Endothelial cell of umbilical vein (primary cell): ENCODE results near the gene HIGD1C.
"Not testable (repeated sequence)": the region's sequence is repeated elsewhere in the genome, so short reads cannot be mapped to it uniquely, and the experiment has no call there.

Source experiments
- GATA2 ChIP-seq: IDR thresholded peaks from 2 replicates; pipeline ENCODE4 v1.7.0; 2011; ENCODE audit warnings: low read depth, mild to moderate bottlenecking, moderate library complexity, mixed read lengths, low read length; ENCODE audit not compliant: insufficient read length, insufficient read depth
- POLR2A ChIP-seq: IDR thresholded peaks from 2 replicates; pipeline ENCODE4 v1.6.1; 2012; ENCODE audit warnings: low read depth, mild to moderate bottlenecking, control low read depth, low read length
- TF ChIP-seq, protein P1 (sequence below), 2 donors: IDR thresholded peaks; 1 replicate in 1 of 2; 2 replicates in 1 of 2; pipeline ENCODE4 v1.5.1; 2011; ENCODE audit warnings: low read length in 2 of 2, mild to moderate bottlenecking in 2 of 2, moderate library complexity in 2 of 2, control low read depth in 1 of 2, inconsistent platforms in 1 of 2, low read depth in 1 of 2; ENCODE audit not compliant: insufficient read depth in 1 of 2; ENCODE audit errors: extremely low read depth in 1 of 2

DNA sequence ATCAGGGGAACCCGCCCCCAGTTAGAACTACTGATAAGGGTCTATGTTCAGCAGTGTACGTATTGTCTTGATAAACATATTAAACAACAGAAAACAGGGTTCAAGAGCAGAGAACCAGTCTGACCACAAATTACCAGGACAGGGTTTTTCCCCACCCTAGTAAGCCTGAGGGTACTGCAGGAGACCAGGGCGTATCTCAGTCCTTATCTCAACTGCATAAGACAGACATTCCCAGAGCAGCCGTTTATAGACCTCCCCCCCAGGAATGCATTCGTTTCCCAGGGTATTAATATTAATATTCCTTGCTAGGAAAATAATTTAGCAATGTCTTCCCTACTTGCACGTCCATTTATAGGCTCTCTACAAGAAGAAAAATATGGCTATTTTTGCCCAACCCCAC is 40.0 kb upstream of the HIGD1C start:
- TF ChIP-seq, protein P1, sequence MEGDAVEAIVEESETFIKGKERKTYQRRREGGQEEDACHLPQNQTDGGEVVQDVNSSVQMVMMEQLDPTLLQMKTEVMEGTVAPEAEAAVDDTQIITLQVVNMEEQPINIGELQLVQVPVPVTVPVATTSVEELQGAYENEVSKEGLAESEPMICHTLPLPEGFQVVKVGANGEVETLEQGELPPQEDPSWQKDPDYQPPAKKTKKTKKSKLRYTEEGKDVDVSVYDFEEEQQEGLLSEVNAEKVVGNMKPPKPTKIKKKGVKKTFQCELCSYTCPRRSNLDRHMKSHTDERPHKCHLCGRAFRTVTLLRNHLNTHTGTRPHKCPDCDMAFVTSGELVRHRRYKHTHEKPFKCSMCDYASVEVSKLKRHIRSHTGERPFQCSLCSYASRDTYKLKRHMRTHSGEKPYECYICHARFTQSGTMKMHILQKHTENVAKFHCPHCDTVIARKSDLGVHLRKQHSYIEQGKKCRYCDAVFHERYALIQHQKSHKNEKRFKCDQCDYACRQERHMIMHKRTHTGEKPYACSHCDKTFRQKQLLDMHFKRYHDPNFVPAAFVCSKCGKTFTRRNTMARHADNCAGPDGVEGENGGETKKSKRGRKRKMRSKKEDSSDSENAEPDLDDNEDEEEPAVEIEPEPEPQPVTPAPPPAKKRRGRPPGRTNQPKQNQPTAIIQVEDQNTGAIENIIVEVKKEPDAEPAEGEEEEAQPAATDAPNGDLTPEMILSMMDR (IDR thresholded peaks at IDR 0.05; ENCODE audit: extremely low read depth in 1 of 2, insufficient read depth in 1 of 2, low read depth in 1 of 2, low read length in 2 of 2), result not testable (repeated sequence)
- not testable (repeated sequence) for TF ChIP-seq POLR2A, GATA2
